ENCODE measurements around the gene ANO6. TPM values are rescaled to one million over a fixed set of nuclear protein-coding genes. Genes with fewer than 3 reads are reported as not detected.

Gene ANO6
- total RNA-seq, 1 donor from 2014 or later: 24.1 TPM

DNA sequence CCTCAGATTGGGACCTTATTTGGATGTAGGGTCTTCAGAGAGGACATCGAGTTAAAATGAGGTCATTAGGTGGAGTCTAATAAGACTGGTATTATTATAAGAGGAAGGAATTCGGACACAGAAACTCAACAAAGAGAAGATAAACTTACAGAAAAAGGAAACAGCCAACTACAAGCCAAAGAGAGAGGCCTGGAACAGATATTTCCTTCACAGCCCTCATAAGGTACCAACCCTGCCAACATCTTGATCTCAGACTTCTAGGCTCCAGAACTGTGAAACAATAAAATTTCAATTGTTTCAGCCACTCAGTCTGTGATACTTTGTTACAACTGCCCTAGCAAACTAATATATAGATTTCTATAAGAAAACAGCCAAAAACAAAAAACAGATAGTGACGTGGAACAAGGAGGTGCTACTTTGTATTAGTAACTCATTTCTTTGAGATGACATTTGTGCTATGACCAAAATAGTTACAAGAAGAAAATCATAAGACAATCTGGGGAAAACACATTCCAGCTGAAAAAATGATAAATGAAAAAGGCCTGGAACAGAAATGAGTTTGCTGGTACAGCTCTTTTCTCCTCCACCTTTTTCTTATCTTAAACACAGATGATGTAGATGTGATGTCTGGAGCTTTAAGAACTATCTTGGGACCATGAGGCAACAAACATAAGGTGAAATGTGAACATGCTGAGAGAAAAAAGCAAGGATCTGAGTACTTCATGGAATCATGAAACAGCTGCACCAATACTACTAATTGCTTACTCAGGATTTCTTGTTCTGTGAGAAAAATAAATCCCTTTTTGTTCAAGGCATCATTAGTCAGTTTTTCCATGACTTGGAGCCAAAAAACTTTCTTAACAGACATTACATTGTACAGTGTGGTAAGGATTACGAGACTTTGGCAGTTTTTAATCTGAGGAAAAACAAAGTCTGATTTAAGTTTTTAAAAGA is 243.2 kb downstream of the ANO6 start:
- Mint-ChIP-seq H3K36me3 (ENCODE audit: low read depth) (no peaks in the 10 kb centered on the region), H3K9me3 (peaks cover 7% of the 10 kb centered on the region), H3K27ac (no peak overlapping the region), H3K27me3 (peaks cover 12% of the 10 kb centered on the region), H3K4me1 (no peaks in the 10 kb centered on the region), H3K4me3 (no peak overlapping the region)
- intact Hi-C loops (cut with micrococcal nuclease): no loop called here
- no peak for DNase-seq

DNA sequence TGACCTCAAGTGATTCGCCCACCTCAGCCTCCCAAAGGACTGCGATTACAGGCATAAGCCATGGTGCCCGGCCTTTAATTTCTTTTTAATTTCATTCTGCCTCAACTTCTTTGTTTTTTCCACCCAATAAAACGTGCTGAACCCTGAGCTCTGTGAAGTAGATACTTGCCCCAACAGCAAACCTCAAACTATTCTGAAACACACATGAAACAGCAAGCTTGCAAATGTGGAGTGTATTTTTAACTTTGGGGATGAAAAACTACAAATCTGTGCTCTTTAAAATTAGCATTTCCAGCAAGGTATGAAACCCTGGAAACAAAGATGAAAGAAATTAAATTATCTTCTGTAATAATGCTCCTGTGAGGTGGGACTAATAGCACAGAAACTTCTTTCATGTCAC is 246.6 kb downstream of the ANO6 start:
- peaks cover 14% of the 10 kb centered on the region for H3K27me3 Mint-ChIP-seq
- no peak overlapping the region for H3K27ac Mint-ChIP-seq
- DNase-seq: no peak
- H3K9me3 Mint-ChIP-seq: peaks cover 3% of the 10 kb centered on the region
- no peak overlapping the region for H3K4me3 Mint-ChIP-seq
- no peaks in the 10 kb centered on the region for H3K4me1 Mint-ChIP-seq
- H3K36me3 Mint-ChIP-seq (ENCODE audit: low read depth): no peaks in the 10 kb centered on the region
- intact Hi-C loops (cut with micrococcal nuclease): no loop called here

DNA sequence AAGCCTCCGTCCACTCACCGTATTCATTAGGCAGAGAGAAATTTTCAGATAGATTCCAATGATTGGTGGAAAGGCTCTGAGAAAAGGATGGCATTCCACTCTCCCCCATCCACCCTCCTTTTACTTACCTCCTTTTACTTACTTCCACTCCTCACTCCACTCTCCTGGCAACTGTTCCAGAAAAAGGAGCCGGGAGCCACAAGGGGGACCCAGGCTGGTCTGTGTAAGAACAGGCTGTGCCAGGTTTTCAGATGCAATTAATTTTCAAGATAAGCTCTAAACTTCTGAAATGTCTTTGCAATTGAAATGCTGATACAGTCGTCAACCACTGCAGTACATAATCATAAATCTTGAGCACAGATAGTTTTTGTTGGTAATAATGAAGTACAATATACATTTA is 248.8 kb downstream of the ANO6 start:
- peaks cover 3% of the 10 kb centered on the region for H3K9me3 Mint-ChIP-seq
- peaks cover 1% of the 10 kb centered on the region for H3K4me1 Mint-ChIP-seq
- H3K27me3 Mint-ChIP-seq: peaks cover 14% of the 10 kb centered on the region
- intact Hi-C loops (cut with micrococcal nuclease): no loop called here
- no peaks in the 10 kb centered on the region for H3K36me3 Mint-ChIP-seq (ENCODE audit: low read depth)
- no peak for DNase-seq
- no peak overlapping the region for H3K27ac Mint-ChIP-seq
- H3K4me3 Mint-ChIP-seq: no peak overlapping the region

DNA sequence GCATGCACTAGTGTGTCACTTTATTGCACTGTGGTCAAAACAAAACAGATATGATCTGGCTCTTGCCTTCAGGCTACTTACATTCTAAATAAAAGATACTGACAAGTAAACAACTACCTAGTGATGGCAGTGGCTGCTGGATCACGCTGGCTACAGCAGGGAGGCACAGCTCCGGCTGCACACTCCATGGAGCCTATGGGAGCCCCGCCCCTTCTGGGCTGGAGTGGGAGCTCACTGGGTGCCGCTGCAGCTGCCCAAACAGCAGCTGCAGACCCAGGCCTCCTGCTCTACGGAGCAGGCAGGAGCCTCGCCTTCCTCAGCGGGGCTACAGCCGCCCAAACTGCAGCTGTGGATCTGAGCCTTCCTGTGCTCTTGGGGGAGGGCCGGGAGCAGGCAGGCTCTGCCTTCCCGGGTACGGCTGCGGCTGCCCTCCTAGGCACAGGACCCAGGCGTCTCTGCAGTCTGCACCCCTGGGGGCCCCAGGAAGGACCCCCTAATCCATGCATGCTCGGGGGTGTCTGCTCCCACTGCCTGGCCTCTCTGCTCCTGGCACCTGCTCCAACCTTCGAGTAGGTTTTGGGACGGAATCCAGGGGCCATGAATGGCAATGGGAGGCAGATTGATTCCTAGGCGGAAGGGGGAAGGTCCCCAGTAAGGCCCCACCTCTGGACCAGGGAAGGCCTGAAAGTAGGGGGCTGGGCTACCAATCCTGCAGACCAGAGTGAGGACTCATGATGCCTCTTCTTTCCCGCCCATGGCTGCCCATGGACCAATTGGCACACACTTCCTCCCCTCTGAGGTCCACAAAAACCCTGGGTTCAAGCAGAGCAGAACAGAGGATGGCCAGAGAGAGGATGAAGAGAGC is 253.1 kb downstream of the ANO6 start:
- H3K4me1 Mint-ChIP-seq: peaks cover 9% of the 10 kb centered on the region
- no peak overlapping the region for H3K27ac Mint-ChIP-seq
- DNase-seq: no peak
- H3K36me3 Mint-ChIP-seq (ENCODE audit: low read depth): no peaks in the 10 kb centered on the region
- intact Hi-C loops (cut with micrococcal nuclease): no loop called here
- H3K4me3 Mint-ChIP-seq: no peak overlapping the region
- H3K27me3 Mint-ChIP-seq: peaks cover 2% of the 10 kb centered on the region
- peaks cover 7% of the 10 kb centered on the region for H3K9me3 Mint-ChIP-seq

DNA sequence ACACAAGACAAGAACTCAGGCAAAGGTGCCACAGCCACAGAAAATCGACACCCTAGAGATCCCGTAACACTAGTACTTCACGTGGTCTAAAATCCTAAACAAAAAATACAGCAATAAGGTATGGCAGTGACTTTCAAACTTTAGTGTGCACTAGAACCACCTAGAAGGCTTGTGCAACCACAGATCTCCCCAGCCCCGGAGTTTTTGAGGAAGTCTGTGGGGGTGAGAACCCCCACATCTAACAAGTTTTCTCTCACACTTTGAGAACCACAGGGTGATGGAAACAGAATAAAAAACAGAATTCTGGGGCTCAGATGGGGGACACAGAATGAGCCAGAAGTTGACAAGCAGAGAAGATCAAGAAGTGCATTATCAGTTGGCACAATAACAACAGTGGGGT is 254.0 kb downstream of the ANO6 start:
- Mint-ChIP-seq H3K9me3 (peaks cover 7% of the 10 kb centered on the region), H3K4me1 (peaks cover 9% of the 10 kb centered on the region), H3K27ac (no peak overlapping the region), H3K27me3 (no peaks in the 10 kb centered on the region), H3K4me3 (no peak overlapping the region), H3K36me3 (ENCODE audit: low read depth) (no peaks in the 10 kb centered on the region)
- DNase-seq: no peak
- intact Hi-C loops (cut with micrococcal nuclease): no loop called here

DNA sequence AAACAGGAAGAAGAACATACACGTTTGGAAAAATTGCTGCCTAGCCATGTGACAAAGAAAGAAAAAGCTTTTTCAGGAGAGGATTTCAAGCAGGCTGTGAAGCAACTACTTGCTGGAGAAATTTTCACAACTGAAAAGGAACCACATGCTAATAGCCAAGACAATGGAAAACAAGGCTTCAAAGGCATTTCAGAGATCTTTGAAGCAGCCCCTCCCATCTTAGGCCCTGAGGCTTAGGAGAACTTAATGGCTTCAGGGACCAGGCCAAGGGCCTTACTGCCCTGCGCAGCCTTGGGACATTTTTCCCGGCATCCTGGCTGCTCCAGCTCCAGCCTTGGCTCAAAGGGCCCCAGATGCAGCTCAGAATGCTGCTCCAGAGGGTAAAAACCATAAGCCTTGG is 257.7 kb downstream of the ANO6 start:
- H3K4me1 Mint-ChIP-seq: peaks cover 9% of the 10 kb centered on the region
- DNase-seq: no peak
- peaks cover 3% of the 10 kb centered on the region for H3K27me3 Mint-ChIP-seq
- intact Hi-C loops (cut with micrococcal nuclease): no loop called here
- no peak overlapping the region for H3K4me3 Mint-ChIP-seq
- H3K36me3 Mint-ChIP-seq (ENCODE audit: low read depth): no peaks in the 10 kb centered on the region
- H3K27ac Mint-ChIP-seq: no peak overlapping the region
- peaks cover 11% of the 10 kb centered on the region for H3K9me3 Mint-ChIP-seq

DNA sequence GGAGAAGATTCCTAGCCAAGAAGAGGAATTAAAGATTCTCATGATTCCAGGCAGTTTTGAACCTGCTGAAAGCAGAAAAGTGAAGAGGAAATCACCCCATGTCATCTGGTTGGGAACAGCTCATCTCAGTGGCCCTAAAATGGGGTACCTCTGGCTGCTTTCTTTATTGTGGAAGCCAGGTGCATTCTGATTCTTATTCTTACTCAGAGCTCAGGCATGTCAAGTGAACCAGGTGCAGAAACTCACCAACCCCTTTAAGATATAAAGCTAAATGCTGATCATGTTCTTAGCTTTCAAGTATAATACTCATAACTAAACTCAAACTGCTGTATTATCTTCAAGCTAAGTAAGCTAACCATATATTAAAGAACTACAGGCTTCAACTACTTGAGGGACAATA is 259.7 kb downstream of the ANO6 start:
- H3K27ac Mint-ChIP-seq: no peak overlapping the region
- intact Hi-C loops (cut with micrococcal nuclease): no loop called here
- no peaks in the 10 kb centered on the region for H3K4me1 Mint-ChIP-seq
- DNase-seq: no peak
- H3K27me3 Mint-ChIP-seq: peaks cover 5% of the 10 kb centered on the region
- H3K36me3 Mint-ChIP-seq (ENCODE audit: low read depth): no peaks in the 10 kb centered on the region
- no peak overlapping the region for H3K4me3 Mint-ChIP-seq
- peaks cover 7% of the 10 kb centered on the region for H3K9me3 Mint-ChIP-seq

DNA sequence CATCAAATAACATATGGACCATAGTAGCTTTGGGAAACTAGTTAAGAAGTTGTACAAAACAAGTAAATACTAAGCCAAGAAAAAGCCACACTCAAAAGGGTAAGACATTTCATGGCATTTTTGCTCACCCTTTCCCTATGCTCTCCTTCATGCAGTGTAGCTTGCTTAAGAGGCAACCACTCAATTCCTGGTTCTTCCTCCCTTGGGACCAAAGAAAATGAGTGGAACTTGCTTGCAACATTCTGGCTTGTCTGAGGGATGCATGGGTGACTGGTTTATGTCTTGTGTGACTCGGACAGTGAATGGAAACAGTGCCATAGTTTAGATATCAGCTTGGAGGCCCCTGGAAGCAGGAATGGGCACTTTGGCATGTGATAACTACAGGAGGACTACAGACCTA is 261.6 kb downstream of the ANO6 start:
- H3K9me3 Mint-ChIP-seq: peaks cover 7% of the 10 kb centered on the region

DNA sequence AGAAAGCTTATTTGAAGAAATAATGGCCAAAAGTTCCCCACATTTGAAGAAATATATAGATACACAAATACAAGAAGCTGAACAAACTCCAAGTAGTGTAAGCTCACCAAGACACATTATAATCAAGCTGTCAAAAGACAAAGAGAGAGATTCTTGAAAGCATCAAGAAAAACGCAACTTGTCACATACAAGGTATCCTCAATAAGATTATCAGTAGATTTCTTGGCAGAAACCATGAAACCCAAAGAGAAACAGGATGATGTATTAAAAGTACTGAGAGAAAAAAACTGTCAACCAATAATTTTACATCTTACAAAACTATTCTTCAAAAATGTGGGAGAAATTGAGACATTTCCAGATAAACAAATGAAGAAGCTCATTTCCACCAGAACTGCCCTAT is 263.0 kb downstream of the ANO6 start:
- Mint-ChIP-seq H3K27me3 (peaks cover 6% of the 10 kb centered on the region), H3K4me1 (no peaks in the 10 kb centered on the region), H3K4me3 (no peak overlapping the region), H3K27ac (no peak overlapping the region), H3K9me3 (peaks cover 7% of the 10 kb centered on the region), H3K36me3 (ENCODE audit: low read depth) (no peaks in the 10 kb centered on the region)
- intact Hi-C loops (cut with micrococcal nuclease): no loop called here
- DNase-seq: no peak

More for the DNA sequence above, 261.6 kb downstream of the ANO6 start:
- H3K4me3 Mint-ChIP-seq: no peak overlapping the region
- intact Hi-C loops (cut with micrococcal nuclease): no loop called here
- DNase-seq: no peak
- H3K36me3 Mint-ChIP-seq (ENCODE audit: low read depth): no peaks in the 10 kb centered on the region
- peaks cover 5% of the 10 kb centered on the region for H3K27me3 Mint-ChIP-seq
- H3K27ac Mint-ChIP-seq: no peak overlapping the region
- H3K4me1 Mint-ChIP-seq: no peaks in the 10 kb centered on the region

DNA sequence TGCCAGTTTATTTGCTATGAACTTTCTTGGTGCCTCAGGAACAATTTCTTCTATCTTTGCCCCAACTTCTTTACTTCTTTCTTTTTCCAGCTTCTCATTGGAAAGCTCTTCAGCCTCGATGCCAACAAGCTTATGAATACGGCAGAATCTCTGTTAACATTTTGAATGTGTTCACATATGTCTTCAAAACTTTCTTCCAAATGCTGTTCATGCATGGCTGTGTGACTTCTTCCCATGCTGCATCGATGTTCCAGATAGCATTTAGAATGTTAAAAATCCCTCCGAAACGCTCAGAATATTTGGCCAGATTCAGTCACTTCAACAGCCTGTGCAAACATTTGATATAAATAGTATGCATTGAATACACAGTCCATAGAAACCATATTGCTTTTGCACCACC is 265.9 kb downstream of the ANO6 start:
- H3K4me1 Mint-ChIP-seq: no peaks in the 10 kb centered on the region
- peaks cover 6% of the 10 kb centered on the region for H3K27me3 Mint-ChIP-seq
- no peak overlapping the region for H3K27ac Mint-ChIP-seq
- H3K4me3 Mint-ChIP-seq: no peak overlapping the region
- no peak for DNase-seq
- peaks cover 7% of the 10 kb centered on the region for H3K9me3 Mint-ChIP-seq
- intact Hi-C loops (cut with micrococcal nuclease): no loop called here
- no peaks in the 10 kb centered on the region for H3K36me3 Mint-ChIP-seq (ENCODE audit: low read depth)

DNA sequence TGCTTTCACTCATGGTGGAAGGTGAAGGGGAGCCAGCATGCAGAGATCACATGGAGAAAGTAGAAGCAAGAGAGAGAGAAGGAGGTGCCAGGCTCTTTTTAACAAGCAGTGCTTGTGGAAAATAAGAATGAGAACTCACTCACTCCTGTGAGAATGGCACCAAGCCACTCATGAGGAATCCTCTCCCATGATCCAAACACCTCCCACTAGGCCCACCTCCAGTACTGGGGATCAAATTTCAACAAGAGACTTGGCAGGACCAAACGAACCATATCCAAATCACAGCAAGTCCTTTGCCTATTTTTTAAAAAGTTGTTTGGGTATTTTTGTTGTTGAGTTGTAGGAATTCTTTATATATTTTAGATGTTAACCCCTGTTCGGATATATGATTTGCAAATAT is 267.7 kb downstream of the ANO6 start:
- intact Hi-C loops (cut with micrococcal nuclease): no loop called here
- Mint-ChIP-seq H3K27me3 (peaks cover 4% of the 10 kb centered on the region), H3K36me3 (ENCODE audit: low read depth) (no peaks in the 10 kb centered on the region), H3K9me3 (peaks cover 3% of the 10 kb centered on the region), H3K27ac (no peak overlapping the region), H3K4me1 (no peaks in the 10 kb centered on the region), H3K4me3 (no peak overlapping the region)
- DNase-seq: no peak

Other genes starting within 250 kb of the ANO6 start
- not detected in 2 replicates for gene DBX2, start 165.0 kb upstream of the ANO6 start, total RNA-seq

Data from activated CD4-positive, alpha-beta T cell treated with anti-CD3 and anti-CD28 coated beads, Interleukin-2, amount 10 ng/mL, durations not matched to agents 24 days and 14 days (primary cell).